ENCODE data around the gene FHIT.

DNA sequence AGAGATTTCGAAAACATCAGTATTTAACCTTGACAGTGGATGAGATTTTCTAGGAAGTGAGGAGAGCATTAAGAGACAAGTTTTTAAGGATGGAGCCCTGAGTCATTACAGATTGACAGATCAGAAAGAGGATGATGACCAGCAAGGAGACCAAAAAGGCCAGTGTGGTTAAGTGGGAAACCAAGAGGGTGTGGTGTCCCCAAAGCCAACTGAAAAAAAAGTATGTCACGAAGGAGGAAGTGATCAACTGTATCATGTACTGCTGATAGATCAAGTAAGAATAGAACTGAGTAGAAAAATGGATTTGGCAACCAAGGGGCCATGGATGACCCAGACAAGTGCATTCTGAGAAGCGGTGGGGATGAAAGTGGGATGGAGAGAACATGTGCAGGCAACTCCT is 491.8 kb downstream of the FHIT start:
- TF ChIP-seq, protein P1, sequence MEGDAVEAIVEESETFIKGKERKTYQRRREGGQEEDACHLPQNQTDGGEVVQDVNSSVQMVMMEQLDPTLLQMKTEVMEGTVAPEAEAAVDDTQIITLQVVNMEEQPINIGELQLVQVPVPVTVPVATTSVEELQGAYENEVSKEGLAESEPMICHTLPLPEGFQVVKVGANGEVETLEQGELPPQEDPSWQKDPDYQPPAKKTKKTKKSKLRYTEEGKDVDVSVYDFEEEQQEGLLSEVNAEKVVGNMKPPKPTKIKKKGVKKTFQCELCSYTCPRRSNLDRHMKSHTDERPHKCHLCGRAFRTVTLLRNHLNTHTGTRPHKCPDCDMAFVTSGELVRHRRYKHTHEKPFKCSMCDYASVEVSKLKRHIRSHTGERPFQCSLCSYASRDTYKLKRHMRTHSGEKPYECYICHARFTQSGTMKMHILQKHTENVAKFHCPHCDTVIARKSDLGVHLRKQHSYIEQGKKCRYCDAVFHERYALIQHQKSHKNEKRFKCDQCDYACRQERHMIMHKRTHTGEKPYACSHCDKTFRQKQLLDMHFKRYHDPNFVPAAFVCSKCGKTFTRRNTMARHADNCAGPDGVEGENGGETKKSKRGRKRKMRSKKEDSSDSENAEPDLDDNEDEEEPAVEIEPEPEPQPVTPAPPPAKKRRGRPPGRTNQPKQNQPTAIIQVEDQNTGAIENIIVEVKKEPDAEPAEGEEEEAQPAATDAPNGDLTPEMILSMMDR (IDR thresholded peaks at IDR 0.05), result no peak
- no peak for TF ChIP-seq POLR2A (IDR thresholded peaks at IDR 0.05)
- TF ChIP-seq POLR2AphosphoS5 (IDR thresholded peaks at IDR 0.05), result no peak
- no peak for TF ChIP-seq EP300 (IDR thresholded peaks at IDR 0.05)

Data from suprapubic skin (tissue), 4 donors.